ENCODE measurements around the gene INSM1. TPM values are rescaled to one million over a fixed set of nuclear protein-coding genes. Genes with fewer than 3 reads are reported as not detected.

The INSM1 gene
- polyA plus RNA-seq, 1 experiment, result not detected

DNA sequence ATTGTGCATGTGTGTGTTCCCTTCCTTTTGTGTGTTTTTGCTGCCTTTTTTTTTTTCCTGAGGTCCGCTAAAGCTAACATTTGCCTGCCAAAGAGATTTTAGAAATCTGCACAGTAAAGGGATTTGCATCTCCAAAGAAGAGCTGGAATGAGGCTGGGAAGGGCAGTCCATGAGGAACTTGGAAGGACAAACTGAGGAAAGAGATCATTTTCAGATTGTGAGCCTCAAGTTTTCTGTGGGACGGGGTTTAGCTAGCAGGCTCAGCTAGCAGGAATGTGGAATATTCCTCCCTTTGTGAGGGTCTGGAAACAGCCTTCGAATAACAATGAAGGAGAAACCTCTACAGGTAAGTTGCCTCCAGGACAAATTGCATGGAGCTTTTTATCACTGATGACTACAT lies 3.8 kb downstream of the INSM1 start:
- ChIA-PET CTCF (interaction anchor here (1.0 to 3.5 kb wide), 4 partner anchors 11 to 222 kb away, joined by 3 to 20 read pairs (median 4); no protein-coding TSS in a partner anchor), POLR2A (no interaction called here)
- Histone ChIP-seq H3K27me3 (ENCODE audit: control insufficient read depth, insufficient read depth, low read length) (peaks cover 78% of the 10 kb centered on the region), H3K9me3 (ENCODE audit: control insufficient read depth, insufficient read depth, low read length) (no peaks in the 10 kb centered on the region; the same call in 1 of the 2 replicates), H3K27ac (ENCODE audit: low read depth, low read length) (no peak overlapping the region), H3K4me3 (ENCODE audit: low read depth, low read length) (no peak overlapping the region)
- no peak for DNase-seq (ENCODE audit: low read depth, low spot score)
- TF ChIP-seq, protein P1, sequence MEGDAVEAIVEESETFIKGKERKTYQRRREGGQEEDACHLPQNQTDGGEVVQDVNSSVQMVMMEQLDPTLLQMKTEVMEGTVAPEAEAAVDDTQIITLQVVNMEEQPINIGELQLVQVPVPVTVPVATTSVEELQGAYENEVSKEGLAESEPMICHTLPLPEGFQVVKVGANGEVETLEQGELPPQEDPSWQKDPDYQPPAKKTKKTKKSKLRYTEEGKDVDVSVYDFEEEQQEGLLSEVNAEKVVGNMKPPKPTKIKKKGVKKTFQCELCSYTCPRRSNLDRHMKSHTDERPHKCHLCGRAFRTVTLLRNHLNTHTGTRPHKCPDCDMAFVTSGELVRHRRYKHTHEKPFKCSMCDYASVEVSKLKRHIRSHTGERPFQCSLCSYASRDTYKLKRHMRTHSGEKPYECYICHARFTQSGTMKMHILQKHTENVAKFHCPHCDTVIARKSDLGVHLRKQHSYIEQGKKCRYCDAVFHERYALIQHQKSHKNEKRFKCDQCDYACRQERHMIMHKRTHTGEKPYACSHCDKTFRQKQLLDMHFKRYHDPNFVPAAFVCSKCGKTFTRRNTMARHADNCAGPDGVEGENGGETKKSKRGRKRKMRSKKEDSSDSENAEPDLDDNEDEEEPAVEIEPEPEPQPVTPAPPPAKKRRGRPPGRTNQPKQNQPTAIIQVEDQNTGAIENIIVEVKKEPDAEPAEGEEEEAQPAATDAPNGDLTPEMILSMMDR (IDR thresholded peaks at IDR 0.05; ENCODE audit: low read depth, low read length), result no peak

DNA sequence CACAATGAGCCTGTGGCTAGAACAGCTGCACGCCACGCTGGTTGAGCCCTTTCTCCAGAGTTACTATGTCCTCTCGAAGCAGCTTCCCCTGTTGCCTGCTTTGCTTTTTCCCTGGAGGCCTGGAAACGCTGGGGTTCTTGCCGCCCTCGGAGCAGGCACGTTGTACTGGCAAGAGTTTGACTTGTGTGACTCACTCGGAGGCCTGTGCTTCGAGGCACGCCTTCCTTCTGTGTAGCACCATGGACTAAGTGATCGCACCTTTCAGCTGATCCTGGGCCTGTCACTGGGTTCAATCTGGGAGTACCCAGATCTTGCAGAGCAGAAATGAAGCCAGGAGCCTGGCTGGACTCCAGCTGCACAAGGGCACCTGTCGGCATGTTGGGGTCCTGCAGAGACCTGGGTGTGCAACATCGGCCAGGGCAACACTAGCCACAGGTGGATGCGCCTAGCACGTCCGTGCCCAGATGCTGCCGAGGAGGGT lies 5.2 kb downstream of the INSM1 start:
- no peak overlapping the region for H3K4me3 ChIP-seq (ENCODE audit: low read depth, low read length)
- ChIA-PET POLR2A (no interaction called here), CTCF (interaction anchor here (3.5 kb wide), 1 partner anchor 221 kb away, joined by 20 read pairs; no protein-coding TSS in a partner anchor)
- no peaks in the 10 kb centered on the region; the same call in 1 of the 2 replicates for H3K9me3 ChIP-seq (ENCODE audit: control insufficient read depth, insufficient read depth, low read length)
- TF ChIP-seq, protein P1 (IDR thresholded peaks at IDR 0.05; ENCODE audit: low read depth, low read length), result no peak
- H3K27me3 ChIP-seq (ENCODE audit: control insufficient read depth, insufficient read depth, low read length), result peaks cover 68% of the 10 kb centered on the region
- no peak overlapping the region for H3K27ac ChIP-seq (ENCODE audit: low read depth, low read length)
- DNase-seq (ENCODE audit: low read depth, low spot score), result no peak

DNA sequence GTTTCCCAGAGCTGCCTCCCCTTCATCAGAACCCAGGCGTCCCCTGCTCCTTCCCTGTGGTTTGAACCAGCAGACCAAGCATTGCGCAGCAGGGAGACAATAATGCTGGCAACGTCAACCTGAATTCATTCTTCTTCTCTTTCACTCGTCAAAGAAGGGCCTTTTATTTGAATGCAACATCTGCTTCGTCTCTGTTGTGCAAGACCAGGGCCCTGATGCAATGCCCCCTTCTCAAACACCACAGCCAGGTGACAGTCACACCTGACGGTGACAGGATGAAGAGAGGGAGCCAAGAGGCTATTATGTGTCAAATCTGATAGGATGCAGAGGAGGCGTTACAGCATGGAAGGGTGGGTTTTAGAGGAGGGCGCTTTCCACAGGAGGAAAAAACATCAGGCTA lies 8.0 kb downstream of the INSM1 start:
- POLR2A ChIA-PET, result no interaction called here

DNA sequence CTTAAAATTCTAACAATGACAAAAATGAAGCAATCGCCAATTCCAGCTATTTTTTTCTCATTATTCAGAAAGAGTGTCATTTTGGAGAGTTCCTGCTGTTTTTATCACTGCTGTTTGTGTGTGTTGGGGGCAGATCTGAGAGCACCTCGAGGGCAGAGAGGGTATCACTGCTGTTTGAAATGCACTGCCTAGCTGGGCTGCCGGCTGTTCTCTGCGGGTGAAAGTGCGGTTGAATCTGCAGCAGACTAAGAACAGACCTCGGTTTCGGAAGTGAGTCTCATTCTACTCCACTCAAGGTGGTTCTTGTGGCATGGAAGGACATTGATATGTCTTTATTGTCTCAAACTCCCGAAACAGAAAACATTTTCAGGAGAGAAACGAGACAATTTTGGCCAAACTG lies 18.3 kb downstream of the INSM1 start:
- POLR2A ChIA-PET, result interaction anchor here (0.6 kb wide), 1 partner anchor 9 kb away, joined by 10 read pairs; no protein-coding TSS in a partner anchor
- no peak overlapping the region for H3K4me3 ChIP-seq (ENCODE audit: low read depth, low read length)
- TF ChIP-seq, protein P1 (IDR thresholded peaks at IDR 0.05; ENCODE audit: low read depth, low read length), result no peak
- CTCF ChIA-PET, result no interaction called here
- no peak overlapping the region for H3K27ac ChIP-seq (ENCODE audit: low read depth, low read length)
- H3K27me3 ChIP-seq (ENCODE audit: control insufficient read depth, insufficient read depth, low read length), result peaks cover 23% of the 10 kb centered on the region
- no peaks in the 10 kb centered on the region for H3K9me3 ChIP-seq (ENCODE audit: control insufficient read depth, insufficient read depth, low read length)
- DNase-seq (ENCODE audit: low read depth, low spot score), result no peak

More for the DNA sequence above, 8.0 kb downstream of the INSM1 start:
- H3K4me3 ChIP-seq (ENCODE audit: low read depth, low read length), result no peak overlapping the region
- CTCF ChIA-PET, result interaction anchor here (1.1 to 1.3 kb wide), 2 partner anchors 15 to 217 kb away, joined by 3 read pairs; no protein-coding TSS in a partner anchor
- no peak overlapping the region for H3K27ac ChIP-seq (ENCODE audit: low read depth, low read length)
- TF ChIP-seq, protein P1 (IDR thresholded peaks at IDR 0.05; ENCODE audit: low read depth, low read length), result no peak
- H3K9me3 ChIP-seq (ENCODE audit: control insufficient read depth, insufficient read depth, low read length), result peaks cover under 1% of the 10 kb centered on the region
- peaks cover 55% of the 10 kb centered on the region for H3K27me3 ChIP-seq (ENCODE audit: control insufficient read depth, insufficient read depth, low read length)
- no peak for DNase-seq (ENCODE audit: low read depth, low spot score)

DNA sequence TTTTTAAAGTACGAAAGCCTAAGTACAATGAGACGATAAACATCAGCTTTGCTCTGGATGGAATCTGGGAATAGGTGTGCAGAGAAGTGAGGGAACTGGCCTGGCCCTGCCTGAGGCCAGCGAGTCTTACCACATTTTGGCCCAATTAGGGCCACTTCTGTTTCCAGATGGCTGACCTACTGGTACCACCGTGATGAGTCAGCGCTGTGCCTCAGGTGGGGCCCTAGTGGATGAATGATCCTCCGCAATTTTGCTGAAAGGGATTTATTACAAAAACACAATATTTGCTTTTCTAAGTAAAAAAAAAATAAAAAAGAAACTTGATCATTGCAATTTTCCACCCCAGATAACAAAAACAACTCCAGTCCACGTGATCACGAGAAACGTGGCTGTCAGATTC lies 22.5 kb downstream of the INSM1 start:
- TF ChIP-seq, protein P1 (IDR thresholded peaks at IDR 0.05; ENCODE audit: low read depth, low read length), result no peak
- CTCF ChIA-PET, result interaction anchor here (1.2 kb wide), 1 partner anchor 204 kb away, joined by 4 read pairs; no protein-coding TSS in a partner anchor
- no peak for DNase-seq (ENCODE audit: low read depth, low spot score)
- H3K27ac ChIP-seq (ENCODE audit: low read depth, low read length), result no peak overlapping the region
- no peaks in the 10 kb centered on the region for H3K9me3 ChIP-seq (ENCODE audit: control insufficient read depth, insufficient read depth, low read length)
- no peak overlapping the region for H3K4me3 ChIP-seq (ENCODE audit: low read depth, low read length)
- POLR2A ChIA-PET, result no interaction called here
- peaks cover 13% of the 10 kb centered on the region for H3K27me3 ChIP-seq (ENCODE audit: control insufficient read depth, insufficient read depth, low read length)
